Gastrocnemius medialis (tissue), 4 donors: Measurements from ENCODE around the gene MMP11.

Experiments used
- CTCF ChIP-seq, 5 experiments: fragments of 450-650 bp in 3 of 5; fragments of 200-600 bp in 2 of 5; sonication (generic) in 2 of 5; IDR thresholded peaks in 4 of 5; conservative IDR thresholded peaks in 1 of 5; 1 replicate in 4 of 5; 2 replicates in 1 of 5; pipeline ENCODE4 v1.5.1; 2016 to 2019; ENCODE audit warnings: antibody characterized with exemption in 5 of 5, mild to moderate bottlenecking in 3 of 5, moderate library complexity in 3 of 5
- POLR2A ChIP-seq, 2 donors: fragments of 450-650 bp; IDR thresholded peaks; one replicate each; pipeline ENCODE4 v1.6.1; 2017; ENCODE audit warnings: antibody characterized with exemption in 2 of 2, mild to moderate bottlenecking in 2 of 2, moderate library complexity in 2 of 2

- TF ChIP-seq CTCF (IDR thresholded peaks at IDR 0.05 in 4 of 5, conservative IDR thresholded peaks at IDR 0.05 in 1 of 5) = no peak
- no peak for TF ChIP-seq POLR2A (IDR thresholded peaks at IDR 0.05)
These were observed 367 bp upstream of the MMP11 start for GRCh38 chr22:23772315-23772648.
